ENCODE measurements around the gene TREML1.

Gene TREML1

GRCh38 chr6:41161851-41162552 is 7.9 kb upstream of the TREML1 start:
- no peak overlapping the region for H3K4me3 ChIP-seq (ENCODE audit: low read length)
- H3K27ac ChIP-seq (ENCODE audit: low read length), result no peak overlapping the region
- DNase-seq (ENCODE audit: low read depth, low spot score), result no peak
- no peaks in the 10 kb centered on the region for H3K36me3 ChIP-seq (ENCODE audit: control insufficient read depth, insufficient read depth, low read length)
- H3K4me1 ChIP-seq (ENCODE audit: control insufficient read depth, insufficient read depth, low read length), result no peaks in the 10 kb centered on the region
- H3K9me3 ChIP-seq (ENCODE audit: control insufficient read depth, insufficient read depth, low read length), result no peaks in the 10 kb centered on the region
- H3K27me3 ChIP-seq (ENCODE audit: control insufficient read depth, insufficient read depth, low read length), result no peaks in the 10 kb centered on the region
- no CpG with 5 or more reads among the region's 13 CpGs for WGBS (ENCODE audit: insufficient coverage, insufficient read length)

- H3K27me3 ChIP-seq (ENCODE audit: control insufficient read depth, insufficient read depth, low read length), result no peaks in the 10 kb centered on the region
- no peak for DNase-seq (ENCODE audit: low read depth, low spot score)
- H3K36me3 ChIP-seq (ENCODE audit: control insufficient read depth, insufficient read depth, low read length), result no peaks in the 10 kb centered on the region
- no peaks in the 10 kb centered on the region for H3K4me1 ChIP-seq (ENCODE audit: control insufficient read depth, insufficient read depth, low read length)
- H3K4me3 ChIP-seq (ENCODE audit: low read length), result no peak overlapping the region
- no peak overlapping the region for H3K27ac ChIP-seq (ENCODE audit: low read length)
- WGBS (ENCODE audit: insufficient coverage, insufficient read length), result no CpG with 5 or more reads among the region's 10 CpGs
- H3K9me3 ChIP-seq (ENCODE audit: control insufficient read depth, insufficient read depth, low read length), result no peaks in the 10 kb centered on the region
These were observed 7.2 kb upstream of the TREML1 start for GRCh38 chr6:41161380-41161779.

- Histone ChIP-seq H3K9me3 (ENCODE audit: control insufficient read depth, insufficient read depth, low read length) (no peaks in the 10 kb centered on the region), H3K4me1 (ENCODE audit: control insufficient read depth, insufficient read depth, low read length) (no peaks in the 10 kb centered on the region), H3K4me3 (ENCODE audit: low read length) (no peak overlapping the region), H3K27ac (ENCODE audit: low read length) (no peak overlapping the region), H3K36me3 (ENCODE audit: control insufficient read depth, insufficient read depth, low read length) (no peaks in the 10 kb centered on the region), H3K27me3 (ENCODE audit: control insufficient read depth, insufficient read depth, low read length) (no peaks in the 10 kb centered on the region)
- WGBS (ENCODE audit: insufficient coverage, insufficient read length), result no CpG with 5 or more reads among the region's 3 CpGs
- no peak for DNase-seq (ENCODE audit: low read depth, low spot score)
These were observed 6.8 kb upstream of the TREML1 start for GRCh38 chr6:41160933-41161332.

GRCh38 chr6:41159415-41160082 is 5.4 kb upstream of the TREML1 start:
- no peaks in the 10 kb centered on the region for H3K4me1 ChIP-seq (ENCODE audit: control insufficient read depth, insufficient read depth, low read length)
- no peaks in the 10 kb centered on the region for H3K27me3 ChIP-seq (ENCODE audit: control insufficient read depth, insufficient read depth, low read length)
- DNase-seq (ENCODE audit: low read depth, low spot score), result no peak
- WGBS (ENCODE audit: insufficient coverage, insufficient read length), result no CpG with 5 or more reads among the region's 12 CpGs
- H3K4me3 ChIP-seq (ENCODE audit: low read length), result no peak overlapping the region
- no peak overlapping the region for H3K27ac ChIP-seq (ENCODE audit: low read length)
- no peaks in the 10 kb centered on the region for H3K9me3 ChIP-seq (ENCODE audit: control insufficient read depth, insufficient read depth, low read length)
- H3K36me3 ChIP-seq (ENCODE audit: control insufficient read depth, insufficient read depth, low read length), result no peaks in the 10 kb centered on the region

- H3K4me1 ChIP-seq (ENCODE audit: control insufficient read depth, insufficient read depth, low read length), result no peaks in the 10 kb centered on the region
- H3K36me3 ChIP-seq (ENCODE audit: control insufficient read depth, insufficient read depth, low read length), result no peaks in the 10 kb centered on the region
- no peak for DNase-seq (ENCODE audit: low read depth, low spot score)
- no peaks in the 10 kb centered on the region for H3K9me3 ChIP-seq (ENCODE audit: control insufficient read depth, insufficient read depth, low read length)
- H3K4me3 ChIP-seq (ENCODE audit: low read length), result no peak overlapping the region
- WGBS (ENCODE audit: insufficient coverage, insufficient read length), result no CpG with 5 or more reads among the region's 5 CpGs
- H3K27me3 ChIP-seq (ENCODE audit: control insufficient read depth, insufficient read depth, low read length), result no peaks in the 10 kb centered on the region
- H3K27ac ChIP-seq (ENCODE audit: low read length), result no peak overlapping the region
These were observed 3.2 kb upstream of the TREML1 start for GRCh38 chr6:41157323-41157722.

GRCh38 chr6:41156771-41157170 is 2.6 kb upstream of the TREML1 start:
- Histone ChIP-seq H3K4me1 (ENCODE audit: control insufficient read depth, insufficient read depth, low read length) (no peaks in the 10 kb centered on the region; the same call in 1 of the 2 replicates), H3K36me3 (ENCODE audit: control insufficient read depth, insufficient read depth, low read length) (no peaks in the 10 kb centered on the region), H3K4me3 (ENCODE audit: low read length) (no peak overlapping the region), H3K9me3 (ENCODE audit: control insufficient read depth, insufficient read depth, low read length) (no peaks in the 10 kb centered on the region), H3K27me3 (ENCODE audit: control insufficient read depth, insufficient read depth, low read length) (no peaks in the 10 kb centered on the region), H3K27ac (ENCODE audit: low read length) (no peak overlapping the region)
- DNase-seq (ENCODE audit: low read depth, low spot score), result no peak
- no CpG with 5 or more reads among the region's 6 CpGs for WGBS (ENCODE audit: insufficient coverage, insufficient read length)

- no peaks in the 10 kb centered on the region for H3K9me3 ChIP-seq (ENCODE audit: control insufficient read depth, insufficient read depth, low read length)
- H3K36me3 ChIP-seq (ENCODE audit: control insufficient read depth, insufficient read depth, low read length), result no peaks in the 10 kb centered on the region
- DNase-seq (ENCODE audit: low read depth, low spot score), result no peak
- H3K4me1 ChIP-seq (ENCODE audit: control insufficient read depth, insufficient read depth, low read length), result no peaks in the 10 kb centered on the region; the same call in 1 of the 2 replicates
- no peaks in the 10 kb centered on the region for H3K27me3 ChIP-seq (ENCODE audit: control insufficient read depth, insufficient read depth, low read length)
- no peak overlapping the region for H3K4me3 ChIP-seq (ENCODE audit: low read length)
- H3K27ac ChIP-seq (ENCODE audit: low read length), result no peak overlapping the region
- no CpG with 5 or more reads among the region's 4 CpGs for WGBS (ENCODE audit: insufficient coverage, insufficient read length)
These were observed 1.9 kb upstream of the TREML1 start for GRCh38 chr6:41156001-41156400.

GRCh38 chr6:41155132-41155805 is 1.1 kb upstream of the TREML1 start:
- no CpG with 5 or more reads among the region's 7 CpGs for WGBS (ENCODE audit: insufficient coverage, insufficient read length)
- no peak overlapping the region for H3K27ac ChIP-seq (ENCODE audit: low read length)
- H3K27me3 ChIP-seq (ENCODE audit: control insufficient read depth, insufficient read depth, low read length), result no peaks in the 10 kb centered on the region
- no peaks in the 10 kb centered on the region; the same call in 1 of the 2 replicates for H3K4me1 ChIP-seq (ENCODE audit: control insufficient read depth, insufficient read depth, low read length)
- no peak for DNase-seq (ENCODE audit: low read depth, low spot score)
- no peaks in the 10 kb centered on the region for H3K36me3 ChIP-seq (ENCODE audit: control insufficient read depth, insufficient read depth, low read length)
- no peak overlapping the region for H3K4me3 ChIP-seq (ENCODE audit: low read length)
- no peaks in the 10 kb centered on the region for H3K9me3 ChIP-seq (ENCODE audit: control insufficient read depth, insufficient read depth, low read length)

- Histone ChIP-seq H3K36me3 (ENCODE audit: control insufficient read depth, insufficient read depth, low read length) (no peaks in the 10 kb centered on the region), H3K4me3 (ENCODE audit: low read length) (no peak overlapping the region), H3K9me3 (ENCODE audit: control insufficient read depth, insufficient read depth, low read length) (no peaks in the 10 kb centered on the region), H3K27me3 (ENCODE audit: control insufficient read depth, insufficient read depth, low read length) (no peaks in the 10 kb centered on the region), H3K4me1 (ENCODE audit: control insufficient read depth, insufficient read depth, low read length) (no peaks in the 10 kb centered on the region; the same call in 1 of the 2 replicates), H3K27ac (ENCODE audit: low read length) (no peak overlapping the region)
- WGBS (ENCODE audit: insufficient coverage, insufficient read length), result no CpG with 5 or more reads among the region's 4 CpGs
- no peak for DNase-seq (ENCODE audit: low read depth, low spot score)
These were observed 696 bp downstream of the TREML1 start for GRCh38 chr6:41153451-41153850.

GRCh38 chr6:41150671-41151070 is 3.5 kb downstream of the TREML1 start:
- DNase-seq (ENCODE audit: low read depth, low spot score), result no peak
- no peaks in the 10 kb centered on the region for H3K27me3 ChIP-seq (ENCODE audit: control insufficient read depth, insufficient read depth, low read length)
- no peak overlapping the region for H3K27ac ChIP-seq (ENCODE audit: low read length)
- WGBS (ENCODE audit: insufficient coverage, insufficient read length), result no CpG with 5 or more reads among the region's 1 CpG
- no peak overlapping the region for H3K4me3 ChIP-seq (ENCODE audit: low read length)
- H3K4me1 ChIP-seq (ENCODE audit: control insufficient read depth, insufficient read depth, low read length), result no peaks in the 10 kb centered on the region; the same call in 1 of the 2 replicates
- H3K36me3 ChIP-seq (ENCODE audit: control insufficient read depth, insufficient read depth, low read length), result no peaks in the 10 kb centered on the region
- no peaks in the 10 kb centered on the region for H3K9me3 ChIP-seq (ENCODE audit: control insufficient read depth, insufficient read depth, low read length)

All from iPS DF 6.9 (cell line).